Epithelial cell of prostate (primary cell): ENCODE results near the gene RCOR2.
"Not testable (repeated sequence)": the region's sequence is repeated elsewhere in the genome, so short reads cannot be mapped to it uniquely, and the experiment has no call there.

Experiments used
- DNase-seq: peaks from one replicate; pipeline ENCODE4 v3.0.0-alpha.2; 2011; ENCODE audit warnings: low read depth, low spot score
- H3K27ac ChIP-seq: fragments of 450-650 bp; 2 replicates; pipeline ENCODE4 v1.5.1; 2017; ENCODE audit warnings: mild to moderate bottlenecking

Gene RCOR2

GRCh38 chr11:63882555-63883242, 34.3 kb downstream of the RCOR2 start:
- no peak for DNase-seq
- H3K27ac ChIP-seq, result no peak overlapping the region

GRCh38 chr11:63880403-63880790, 36.6 kb downstream of the RCOR2 start:
- no peak for DNase-seq
- no peak overlapping the region for H3K27ac ChIP-seq

GRCh38 chr11:63879598-63880402, 37.2 kb downstream of the RCOR2 start:
- no peak overlapping the region for H3K27ac ChIP-seq
- DNase-seq, result no peak

GRCh38 chr11:63877658-63878241, 39.2 kb downstream of the RCOR2 start:
- no peak overlapping the region for H3K27ac ChIP-seq
- DNase-seq, result no peak

- no peak for DNase-seq
- no peak overlapping the region for H3K27ac ChIP-seq
Observed at GRCh38 chr11:63876616-63877015, 40.3 kb downstream of the RCOR2 start.

- no peak for DNase-seq
- no peak overlapping the region for H3K27ac ChIP-seq
Observed at GRCh38 chr11:63875506-63876065, 41.4 kb downstream of the RCOR2 start.

GRCh38 chr11:63874511-63874910, 42.5 kb downstream of the RCOR2 start:
- H3K27ac ChIP-seq, result no peak overlapping the region
- DNase-seq, result no peak

GRCh38 chr11:63873311-63873710, 43.7 kb downstream of the RCOR2 start:
- H3K27ac ChIP-seq, result no peak overlapping the region
- DNase-seq, result no peak

GRCh38 chr11:63872800-63873197, 44.2 kb downstream of the RCOR2 start:
- H3K27ac ChIP-seq, result no peak overlapping the region
- DNase-seq, result no peak

- DNase-seq, result peak; percentile 72
- H3K27ac ChIP-seq, result peak overlapping the region; percentile 28
Observed at GRCh38 chr11:63871962-63872799, 44.8 kb downstream of the RCOR2 start.

- DNase-seq, result no peak
- H3K27ac ChIP-seq, result no peak overlapping the region
Observed at GRCh38 chr11:63870351-63871140, 46.4 kb downstream of the RCOR2 start.

GRCh38 chr11:63869683-63870082, 47.3 kb downstream of the RCOR2 start:
- DNase-seq, result no peak
- peak overlapping the region; percentile 35 for H3K27ac ChIP-seq

- peak overlapping the region; percentile 35 for H3K27ac ChIP-seq
- peak; percentile 56 for DNase-seq
Observed at GRCh38 chr11:63869171-63869591, 47.8 kb downstream of the RCOR2 start.

GRCh38 chr11:63868399-63869064, 48.4 kb downstream of the RCOR2 start:
- H3K27ac ChIP-seq, result peak overlapping the region; percentile 35

GRCh38 chr11:63867511-63867910, 49.5 kb downstream of the RCOR2 start:
- no peak overlapping the region for H3K27ac ChIP-seq
- DNase-seq, result no peak

More at GRCh38 chr11:63868399-63869064, 48.4 kb downstream of the RCOR2 start:
- no peak for DNase-seq

GRCh38 chr11:63866211-63866610, 50.8 kb downstream of the RCOR2 start:
- DNase-seq, result no peak
- H3K27ac ChIP-seq, result no peak overlapping the region

- not testable (repeated sequence) for H3K27ac ChIP-seq, DNase-seq
Observed at GRCh38 chr11:63863620-63864019, 53.3 kb downstream of the RCOR2 start.

GRCh38 chr11:63862923-63863322, 54.0 kb downstream of the RCOR2 start:
- no peak for DNase-seq
- H3K27ac ChIP-seq, result no peak overlapping the region
